WTC11 (cell line): ENCODE measurements around the gene AMPD1.

Experiments
- ATF2 ChIP-seq: sonication (generic); formaldehyde crosslinking; IDR thresholded peaks from 2 replicates; pipeline ENCODE4 v1.8.1; 2022; ENCODE audit warnings: low read depth, missing genetic modification reagents, borderline replicate concordance
- CBFB ChIP-seq: sonication (generic); formaldehyde crosslinking; IDR thresholded peaks from 2 replicates; pipeline ENCODE4 v1.8.1; 2022; ENCODE audit warnings: mild to moderate bottlenecking, low read depth, missing genetic modification reagents
- CREM ChIP-seq: sonication (generic); formaldehyde crosslinking; IDR thresholded peaks from 2 replicates; pipeline ENCODE4 v1.8.1; 2022; ENCODE audit warnings: mild to moderate bottlenecking, missing genetic modification reagents, moderate library complexity
- CTCF ChIP-seq: fragments of 200-600 bp; IDR thresholded peaks from 2 replicates; pipeline ENCODE4 v1.8.0; 2022; ENCODE audit warnings: antibody characterized with exemption
- ESRRA ChIP-seq: sonication (generic); formaldehyde crosslinking; IDR thresholded peaks from 2 replicates; pipeline ENCODE4 v1.8.1; 2022; ENCODE audit warnings: mild to moderate bottlenecking, missing genetic modification reagents, borderline replicate concordance
- GTF2I ChIP-seq: fragments of 250-450 bp; sonication (Bioruptor Pico); conservative IDR thresholded peaks from 2 replicates; pipeline ENCODE4 v1.4.0; 2021; ENCODE audit warnings: mild to moderate bottlenecking
- NFYB ChIP-seq: sonication (generic); formaldehyde crosslinking; conservative IDR thresholded peaks from 2 replicates; pipeline ENCODE4 v1.8.0; 2022; ENCODE audit warnings: low read depth, missing genetic modification reagents
- TF ChIP-seq, protein P1 (sequence below): sonication (generic); formaldehyde crosslinking; IDR thresholded peaks from 2 replicates; pipeline ENCODE4 v1.8.0; 2022; ENCODE audit warnings: mild to moderate bottlenecking, missing genetic modification reagents
- TF ChIP-seq, protein P2 (sequence below): sonication (generic); formaldehyde crosslinking; IDR thresholded peaks from 2 replicates; pipeline ENCODE4 v1.8.1; 2023; ENCODE audit warnings: mild to moderate bottlenecking, missing genetic modification reagents, moderate library complexity

DNA sequence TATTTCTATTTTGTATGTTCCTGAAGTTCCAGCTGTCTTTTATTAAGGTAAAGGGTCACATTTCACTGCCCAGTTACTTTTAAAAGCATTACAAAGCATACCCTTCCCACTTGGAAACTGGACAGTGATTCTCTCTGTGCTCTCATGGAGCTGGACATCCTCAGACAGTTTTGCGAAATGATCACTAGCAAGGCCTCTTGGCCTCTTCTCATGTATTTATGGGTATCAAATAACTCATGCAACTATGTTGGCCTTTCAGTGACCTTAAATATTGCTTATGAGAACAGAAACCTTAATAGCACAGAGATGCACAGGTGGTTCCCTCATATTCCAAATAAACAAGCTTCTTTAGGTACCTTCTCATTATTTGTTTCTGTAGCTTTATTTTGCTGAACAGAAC, 7.9 kb upstream of the AMPD1 start:
- TF ChIP-seq CTCF (no peak), CBFB (no peak), CREM (CRISPR knock-in tag) (no peak), NFYB (CRISPR knock-in tag) (no peak), ESRRA (CRISPR knock-in tag) (no peak), ATF2 (CRISPR knock-in tag) (no peak), GTF2I (CRISPR knock-in tag) (no peak)
- TF ChIP-seq, protein P1, sequence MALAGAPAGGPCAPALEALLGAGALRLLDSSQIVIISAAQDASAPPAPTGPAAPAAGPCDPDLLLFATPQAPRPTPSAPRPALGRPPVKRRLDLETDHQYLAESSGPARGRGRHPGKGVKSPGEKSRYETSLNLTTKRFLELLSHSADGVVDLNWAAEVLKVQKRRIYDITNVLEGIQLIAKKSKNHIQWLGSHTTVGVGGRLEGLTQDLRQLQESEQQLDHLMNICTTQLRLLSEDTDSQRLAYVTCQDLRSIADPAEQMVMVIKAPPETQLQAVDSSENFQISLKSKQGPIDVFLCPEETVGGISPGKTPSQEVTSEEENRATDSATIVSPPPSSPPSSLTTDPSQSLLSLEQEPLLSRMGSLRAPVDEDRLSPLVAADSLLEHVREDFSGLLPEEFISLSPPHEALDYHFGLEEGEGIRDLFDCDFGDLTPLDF (CRISPR knock-in tag) = no peak
- TF ChIP-seq, protein P2, sequence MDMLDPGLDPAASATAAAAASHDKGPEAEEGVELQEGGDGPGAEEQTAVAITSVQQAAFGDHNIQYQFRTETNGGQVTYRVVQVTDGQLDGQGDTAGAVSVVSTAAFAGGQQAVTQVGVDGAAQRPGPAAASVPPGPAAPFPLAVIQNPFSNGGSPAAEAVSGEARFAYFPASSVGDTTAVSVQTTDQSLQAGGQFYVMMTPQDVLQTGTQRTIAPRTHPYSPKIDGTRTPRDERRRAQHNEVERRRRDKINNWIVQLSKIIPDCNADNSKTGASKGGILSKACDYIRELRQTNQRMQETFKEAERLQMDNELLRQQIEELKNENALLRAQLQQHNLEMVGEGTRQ (CRISPR knock-in tag) = no peak
